Ascending aorta (tissue), 2 donors: ENCODE results near the gene MEG3. TPM values are rescaled to one million over a fixed set of nuclear protein-coding genes. Genes with fewer than 3 reads are reported as not detected.

Experiments
- DNase-seq, 2 donors: peaks; one replicate each; pipeline ENCODE4 v3.0.0-alpha.2; 2019; ENCODE audit warnings: low spot score in 2 of 2
- H3K27ac ChIP-seq, 2 donors: fragments of 200-600 bp; sonication (generic); one replicate each; pipeline ENCODE4 v1.5.1; 2016 to 2017; ENCODE audit warnings: mild to moderate bottlenecking in 1 of 2
- H3K27me3 ChIP-seq: fragments of 200-600 bp; sonication (generic); one replicate; pipeline ENCODE4 v1.5.1; 2017
- H3K36me3 ChIP-seq, 2 donors: fragments of 200-600 bp; sonication (generic); one replicate each; pipeline ENCODE4 v1.5.1; 2016
- H3K4me1 ChIP-seq, 2 donors: fragments of 200-600 bp; sonication (generic); one replicate each; pipeline ENCODE4 v1.5.1; 2016 to 2017; ENCODE audit warnings: mild to moderate bottlenecking in 1 of 2
- H3K4me3 ChIP-seq, 2 donors: fragments of 200-600 bp; sonication (generic); one replicate each; pipeline ENCODE4 v1.5.1; 2016 to 2017; ENCODE audit warnings: mild to moderate bottlenecking in 1 of 2
- H3K9me3 ChIP-seq, 2 donors: fragments of 200-600 bp; sonication (generic); one replicate each; pipeline ENCODE4 v1.5.1; 2016
- intact Hi-C: fragments of 100-400 bp; cut with DNase I; formaldehyde crosslinking; loops from one replicate; pipeline ENCODE4 v1.15.1; 2023
- total RNA-seq: library from RNA; depleted of rRNA; stranded (reverse); fragments of >200 nt; gene quantifications from one replicate; pipeline ENCODE4 v1.1.0, GENCODE V29; 2016
- TF ChIP-seq, protein P1 (sequence below), 3 experiments: fragments of 200-600 bp in 2 of 3; fragments of 450-650 bp in 1 of 3; sonication (generic) in 2 of 3; IDR thresholded peaks; one replicate each; pipeline ENCODE4 v1.5.1; 2016 to 2019; ENCODE audit warnings: antibody characterized with exemption in 3 of 3, mild to moderate bottlenecking in 1 of 3, moderate library complexity in 1 of 3

MEG3 gene
- total RNA-seq, 1 donor from 2014 or later, result 105 TPM

GRCh38 chr14:100851586-100851916 lies 25.6 kb downstream of the MEG3 start:
- no peak for DNase-seq
- Histone ChIP-seq H3K4me1 (no peaks in the 10 kb centered on the region), H3K36me3 (no peaks in the 10 kb centered on the region), H3K4me3 (no peak overlapping the region), H3K27ac (no peak overlapping the region), H3K27me3 (no peaks in the 10 kb centered on the region), H3K9me3 (no peaks in the 10 kb centered on the region)
- TF ChIP-seq, protein P1, sequence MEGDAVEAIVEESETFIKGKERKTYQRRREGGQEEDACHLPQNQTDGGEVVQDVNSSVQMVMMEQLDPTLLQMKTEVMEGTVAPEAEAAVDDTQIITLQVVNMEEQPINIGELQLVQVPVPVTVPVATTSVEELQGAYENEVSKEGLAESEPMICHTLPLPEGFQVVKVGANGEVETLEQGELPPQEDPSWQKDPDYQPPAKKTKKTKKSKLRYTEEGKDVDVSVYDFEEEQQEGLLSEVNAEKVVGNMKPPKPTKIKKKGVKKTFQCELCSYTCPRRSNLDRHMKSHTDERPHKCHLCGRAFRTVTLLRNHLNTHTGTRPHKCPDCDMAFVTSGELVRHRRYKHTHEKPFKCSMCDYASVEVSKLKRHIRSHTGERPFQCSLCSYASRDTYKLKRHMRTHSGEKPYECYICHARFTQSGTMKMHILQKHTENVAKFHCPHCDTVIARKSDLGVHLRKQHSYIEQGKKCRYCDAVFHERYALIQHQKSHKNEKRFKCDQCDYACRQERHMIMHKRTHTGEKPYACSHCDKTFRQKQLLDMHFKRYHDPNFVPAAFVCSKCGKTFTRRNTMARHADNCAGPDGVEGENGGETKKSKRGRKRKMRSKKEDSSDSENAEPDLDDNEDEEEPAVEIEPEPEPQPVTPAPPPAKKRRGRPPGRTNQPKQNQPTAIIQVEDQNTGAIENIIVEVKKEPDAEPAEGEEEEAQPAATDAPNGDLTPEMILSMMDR (IDR thresholded peaks at IDR 0.05), result no peak
- intact Hi-C loops, result loop anchor here (10.0 kb wide), 1 partner anchor 783 kb away; no protein-coding TSS in a partner anchor

DNA sequence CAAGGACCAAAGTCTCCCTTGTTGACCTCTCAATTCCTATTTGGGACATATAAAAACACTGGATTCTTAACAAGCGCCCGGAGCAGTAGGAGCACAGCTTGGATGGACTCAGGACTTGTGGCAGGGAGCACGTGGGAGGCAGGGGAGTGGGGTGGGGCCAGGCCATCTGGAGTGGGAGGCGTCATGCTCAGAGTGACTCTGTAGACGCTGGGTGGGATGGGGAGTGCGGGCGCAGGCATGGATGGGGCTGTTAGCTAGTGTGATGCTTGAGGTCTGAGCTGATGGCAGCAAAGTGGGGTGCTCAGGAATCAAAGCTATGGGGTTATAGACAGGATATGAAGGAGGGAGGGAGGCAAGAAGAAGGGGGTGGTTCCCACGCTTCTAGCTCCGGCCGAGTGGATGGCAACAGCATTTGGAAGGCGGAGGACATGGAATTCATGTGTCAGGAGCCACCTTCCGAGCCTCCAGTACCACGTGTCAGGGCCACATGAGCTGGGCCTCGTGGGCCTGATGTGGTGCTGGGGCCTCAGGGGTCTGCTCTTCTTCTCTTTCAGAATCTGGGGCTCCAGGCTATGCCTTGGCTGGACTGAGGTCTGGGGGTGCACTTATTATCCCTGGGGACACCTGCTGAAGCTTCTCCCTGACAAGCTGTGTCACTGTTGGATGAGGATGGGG lies 26.2 kb downstream of the MEG3 start:
- intact Hi-C loops, result loop anchor here (10.0 kb wide), 1 partner anchor 783 kb away; no protein-coding TSS in a partner anchor
- Histone ChIP-seq H3K4me1 (no peaks in the 10 kb centered on the region), H3K9me3 (no peaks in the 10 kb centered on the region), H3K4me3 (no peak overlapping the region), H3K27ac (no peak overlapping the region), H3K27me3 (no peaks in the 10 kb centered on the region), H3K36me3 (no peaks in the 10 kb centered on the region)
- no peak for DNase-seq
- TF ChIP-seq, protein P1 (IDR thresholded peaks at IDR 0.05), result no peak

DNA sequence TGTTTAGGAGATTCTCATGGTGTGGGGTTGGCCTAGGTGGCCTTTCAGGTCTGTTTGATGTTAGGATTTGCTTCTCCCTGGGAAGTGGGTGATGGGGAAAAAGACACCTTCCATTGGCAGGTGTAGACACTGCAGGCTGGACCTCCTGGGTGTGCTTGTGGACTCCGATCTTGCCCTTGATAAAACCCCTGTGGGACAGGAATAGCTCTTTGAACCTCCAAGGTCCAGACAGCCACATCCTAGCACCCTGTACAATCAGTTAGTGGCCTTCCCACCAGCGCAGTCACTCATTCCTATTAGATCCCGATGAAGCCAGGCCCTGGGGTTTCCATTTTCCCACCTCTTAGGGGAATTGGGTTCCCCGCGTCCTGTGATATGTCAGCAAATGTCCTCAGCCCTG lies 28.5 kb downstream of the MEG3 start:
- no peaks in the 10 kb centered on the region for H3K4me1 ChIP-seq
- H3K27ac ChIP-seq, result no peak overlapping the region
- H3K9me3 ChIP-seq, result no peaks in the 10 kb centered on the region
- intact Hi-C loops, result loop anchor here (10.0 kb wide), 1 partner anchor 780 kb away; no protein-coding TSS in a partner anchor
- no peak overlapping the region for H3K4me3 ChIP-seq
- TF ChIP-seq, protein P1 (IDR thresholded peaks at IDR 0.05), result no peak
- H3K27me3 ChIP-seq, result no peaks in the 10 kb centered on the region
- no peak for DNase-seq
- H3K36me3 ChIP-seq, result no peaks in the 10 kb centered on the region

DNA sequence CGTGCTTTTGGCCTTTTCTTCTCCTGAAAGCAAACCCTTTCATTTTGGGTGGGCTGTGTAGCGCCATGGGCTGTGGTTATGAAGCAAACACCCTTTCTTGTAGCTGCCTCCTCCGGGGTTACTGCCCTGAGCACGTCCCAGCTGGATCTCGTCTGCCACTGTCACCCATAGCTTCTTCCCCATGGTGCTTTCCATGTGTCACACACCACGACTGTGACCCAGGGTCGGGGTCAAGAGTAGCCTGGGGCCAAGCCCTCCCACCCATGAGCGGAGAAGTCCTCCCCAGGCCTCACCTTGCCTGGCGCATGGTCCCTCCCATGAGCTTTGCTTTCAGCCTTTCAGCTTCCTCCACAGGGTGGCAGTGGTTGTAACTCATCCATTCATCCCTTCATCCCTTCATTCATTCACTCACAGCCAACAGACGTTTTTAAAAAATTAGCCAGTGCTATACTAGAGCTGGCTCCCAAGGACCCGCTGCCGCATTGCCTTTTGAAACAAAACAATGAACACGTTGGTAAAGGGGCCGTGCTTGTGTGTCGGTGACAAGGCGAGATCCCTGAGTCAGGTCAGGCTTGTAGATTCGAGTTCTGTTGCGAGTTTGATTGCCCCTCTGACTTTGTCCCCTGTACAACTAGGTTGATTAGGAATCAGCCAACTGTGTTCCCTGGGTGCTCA lies 29.5 kb downstream of the MEG3 start:
- Histone ChIP-seq H3K36me3 (no peaks in the 10 kb centered on the region), H3K4me3 (no peak overlapping the region), H3K4me1 (no peaks in the 10 kb centered on the region), H3K9me3 (no peaks in the 10 kb centered on the region), H3K27me3 (no peaks in the 10 kb centered on the region), H3K27ac (no peak overlapping the region)
- intact Hi-C loops, result loop anchor here (10.0 kb wide), 1 partner anchor 779 kb away; no protein-coding TSS in a partner anchor
- TF ChIP-seq, protein P1 (IDR thresholded peaks at IDR 0.05), result no peak
- no peak for DNase-seq

GRCh38 chr14:100856056-100856950 lies 30.4 kb downstream of the MEG3 start:
- no peak for DNase-seq
- Histone ChIP-seq H3K36me3 (no peaks in the 10 kb centered on the region), H3K9me3 (no peaks in the 10 kb centered on the region), H3K4me1 (no peaks in the 10 kb centered on the region), H3K27me3 (no peaks in the 10 kb centered on the region), H3K4me3 (no peak overlapping the region), H3K27ac (no peak overlapping the region)
- TF ChIP-seq, protein P1 (IDR thresholded peaks at IDR 0.05), result no peak
- intact Hi-C loops, result loop anchor here (10.0 kb wide), 1 partner anchor 778 kb away; no protein-coding TSS in a partner anchor
